DND-41 (cell line): ENCODE results near the gene FAM161A.
A peak's percentile ranks its signal among the peaks of the same experiment; 100 is the strongest.

Experiments used
- ATAC-seq: fragments of 200-7000 bp; cut with Tn5 transposase; 3 replicates; pipeline ENCODE4 v1.9.1; 2021; ENCODE audit warnings: low read depth; ENCODE audit not compliant: insufficient read depth
- DNase-seq: peaks from one replicate; pipeline ENCODE4 v3.0.0-alpha.2; 2020
- H2AFZ ChIP-seq: 2 replicates; pipeline ENCODE4 v1.6.0; 2012; ENCODE audit warnings: low read depth, low read length
- H3K27ac ChIP-seq: 2 replicates; pipeline ENCODE4 v1.5.1; 2012; ENCODE audit warnings: low read length, inconsistent platforms
- H3K27me3 ChIP-seq: fragments of 200-600 bp; sonication (generic); 2 replicates; pipeline ENCODE4 v1.6.0; 2012; ENCODE audit warnings: low read length, mild to moderate bottlenecking, inconsistent platforms; ENCODE audit not compliant: insufficient read depth, poor library complexity
- H3K36me3 ChIP-seq: 2 replicates; pipeline ENCODE4 v1.5.1; 2012; ENCODE audit warnings: low read length, inconsistent platforms; ENCODE audit not compliant: insufficient read depth
- H3K4me1 ChIP-seq: 2 replicates; pipeline ENCODE4 v1.5.1; 2012; ENCODE audit warnings: mild to moderate bottlenecking, low read length; ENCODE audit not compliant: insufficient read depth
- H3K4me2 ChIP-seq: 2 replicates; pipeline ENCODE4 v1.6.0; 2012; ENCODE audit warnings: mild to moderate bottlenecking, moderate library complexity, low read length, inconsistent platforms; ENCODE audit not compliant: insufficient read depth
- H3K4me3 ChIP-seq, 2 experiments: fragments of 200-600 bp in 1 of 2; shearing (Covaris generic) in 1 of 2; 2 replicates each; pipeline ENCODE4 v1.5.1; 2012 to 2016; ENCODE audit warnings: inconsistent platforms in 2 of 2, low read length in 2 of 2, mild to moderate bottlenecking in 2 of 2, low read depth in 1 of 2, moderate library complexity in 1 of 2
- H3K79me2 ChIP-seq: 2 replicates; pipeline ENCODE4 v1.6.0; 2012; ENCODE audit warnings: low read length, inconsistent platforms; ENCODE audit not compliant: insufficient read depth
- H3K9ac ChIP-seq: 2 replicates; pipeline ENCODE4 v1.6.0; 2012; ENCODE audit warnings: low read depth, mild to moderate bottlenecking, inconsistent platforms, low read length, moderate library complexity
- H3K9me3 ChIP-seq: 2 replicates; pipeline ENCODE4 v1.5.1; 2012; ENCODE audit warnings: low read length, moderate library complexity, mild to moderate bottlenecking, inconsistent platforms; ENCODE audit not compliant: insufficient read depth, severe bottlenecking
- H4K20me1 ChIP-seq: 2 replicates; pipeline ENCODE4 v1.6.0; 2012; ENCODE audit warnings: low read length; ENCODE audit not compliant: insufficient read depth
- CTCF ChIP-seq: IDR thresholded peaks from 2 replicates; pipeline ENCODE4 v1.5.1; 2012; ENCODE audit warnings: borderline replicate concordance, low read length, moderate library complexity, mild to moderate bottlenecking; ENCODE audit not compliant: poor library complexity, severe bottlenecking; ENCODE audit errors: extremely low read depth
- EZH2 ChIP-seq: IDR thresholded peaks from 3 replicates; pipeline ENCODE4 v1.6.1; 2012; ENCODE audit warnings: borderline replicate concordance, low read depth, mild to moderate bottlenecking, moderate library complexity, low read length, inconsistent platforms; ENCODE audit not compliant: severe bottlenecking

The FAM161A gene

GRCh38 chr2:61795408-61795807 lies 58.5 kb downstream of the FAM161A start:
- Histone ChIP-seq H3K4me3 (no peak overlapping the region), H3K4me2 (no peak overlapping the region), H3K36me3 (no peaks in the 10 kb centered on the region), H3K79me2 (no peaks in the 10 kb centered on the region), H3K4me1 (no peaks in the 10 kb centered on the region), H2AFZ (no peak overlapping the region), H4K20me1 (no peaks in the 10 kb centered on the region), H3K9me3 (no peaks in the 10 kb centered on the region), H3K27ac (no peak overlapping the region), H3K9ac (no peak overlapping the region), H3K27me3 (no peaks in the 10 kb centered on the region)
- ATAC-seq (no peak), DNase-seq (no peak)
- TF ChIP-seq CTCF: no peak
- TF ChIP-seq EZH2: no peak

- peak; percentile 93 for ATAC-seq
- H4K20me1 ChIP-seq: no peaks in the 10 kb centered on the region
- H3K9ac ChIP-seq: no peak overlapping the region
- no peak overlapping the region for H3K4me3 ChIP-seq
- H2AFZ ChIP-seq: no peak overlapping the region
- H3K27ac ChIP-seq: no peak overlapping the region
- no peak for TF ChIP-seq EZH2
- TF ChIP-seq CTCF: peak; percentile 72
- no peaks in the 10 kb centered on the region for H3K36me3 ChIP-seq
- H3K9me3 ChIP-seq: no peaks in the 10 kb centered on the region
- peak; percentile 66 for DNase-seq
- no peaks in the 10 kb centered on the region for H3K79me2 ChIP-seq
- no peak overlapping the region for H3K4me2 ChIP-seq
- no peaks in the 10 kb centered on the region for H3K4me1 ChIP-seq
- H3K27me3 ChIP-seq: no peaks in the 10 kb centered on the region
Measured at GRCh38 chr2:61793389-61793836, 60.4 kb downstream of the FAM161A start.

DNA sequence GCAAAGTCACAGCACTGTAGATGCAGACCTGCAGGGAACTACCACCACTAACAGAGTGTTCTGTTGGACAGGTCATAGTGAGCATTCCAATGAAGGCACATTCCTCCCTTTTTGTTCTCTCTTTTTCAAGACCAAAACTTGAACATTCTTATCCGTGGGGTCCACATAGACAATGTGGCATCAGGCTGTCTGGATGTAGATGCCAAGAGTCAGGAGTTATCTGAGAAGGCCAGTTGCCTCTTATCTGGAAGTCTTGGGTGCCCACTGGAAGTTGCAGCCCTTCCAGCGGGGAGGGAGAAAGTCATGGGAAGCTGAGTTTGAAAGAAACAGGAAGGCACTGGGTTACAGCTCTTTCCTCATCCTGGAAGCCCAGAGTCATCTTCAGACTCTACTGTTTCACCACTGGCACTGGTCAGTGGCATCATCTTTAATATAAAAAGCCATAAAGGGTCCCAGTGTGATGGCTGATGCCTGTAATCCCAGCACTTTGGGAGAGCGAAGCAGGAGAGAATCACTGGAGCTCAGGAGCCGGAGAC lies 61.4 kb downstream of the FAM161A start:
- H3K4me2 ChIP-seq: no peak overlapping the region
- H3K9me3 ChIP-seq: no peaks in the 10 kb centered on the region
- no peak overlapping the region for H3K4me3 ChIP-seq
- no peak overlapping the region for H3K9ac ChIP-seq
- DNase-seq: no peak
- no peaks in the 10 kb centered on the region for H3K36me3 ChIP-seq
- no peak overlapping the region for H3K27ac ChIP-seq
- no peaks in the 10 kb centered on the region for H4K20me1 ChIP-seq
- H3K4me1 ChIP-seq: no peaks in the 10 kb centered on the region
- TF ChIP-seq EZH2 (no peak), CTCF (no peak)
- no peak for ATAC-seq
- 0 out of 2 replicates have a peak overlapping the region, but pooled peaks have one; percentile 31 for H2AFZ ChIP-seq
- no peaks in the 10 kb centered on the region for H3K27me3 ChIP-seq
- no peaks in the 10 kb centered on the region for H3K79me2 ChIP-seq
